HG03575 (cell line): ENCODE measurements around the gene TSHZ2.
"Not testable (repeated sequence)": the region's sequence is repeated elsewhere in the genome, so short reads cannot be mapped to it uniquely, and the experiment has no call there.

Experiments
- ATAC-seq: cut with Tn5 transposase; IDR thresholded peaks from one replicate; pipeline ENCODE4 v1.9.1; 2021; ENCODE audit not compliant: unreplicated experiment, insufficient number of reproducible peaks, low FRiP score; ENCODE audit errors: extremely low read depth

The TSHZ2 gene

GRCh38 chr20:53425481-53425880, 453.3 kb downstream of the TSHZ2 start:
- no peak for ATAC-seq

- no peak for ATAC-seq
These were observed 453.8 kb downstream of the TSHZ2 start for GRCh38 chr20:53425941-53426340.

GRCh38 chr20:53426766-53427312, 454.7 kb downstream of the TSHZ2 start:
- ATAC-seq = no peak

- ATAC-seq = no peak
These were observed 455.8 kb downstream of the TSHZ2 start for GRCh38 chr20:53427951-53428350.

GRCh38 chr20:53428588-53428987, 456.4 kb downstream of the TSHZ2 start:
- no peak for ATAC-seq

- no peak for ATAC-seq
These were observed 456.8 kb downstream of the TSHZ2 start for GRCh38 chr20:53428996-53429395.

GRCh38 chr20:53434662-53435061, 462.5 kb downstream of the TSHZ2 start:
- ATAC-seq = no peak

GRCh38 chr20:53436927-53437326, 464.8 kb downstream of the TSHZ2 start:
- not testable (repeated sequence) for ATAC-seq

GRCh38 chr20:53438368-53438767, 466.2 kb downstream of the TSHZ2 start:
- ATAC-seq = no peak

GRCh38 chr20:53439046-53439445, 466.9 kb downstream of the TSHZ2 start:
- ATAC-seq = no peak

- no peak for ATAC-seq
These were observed 467.5 kb downstream of the TSHZ2 start for GRCh38 chr20:53439616-53440015.

GRCh38 chr20:53444401-53445149, 472.4 kb downstream of the TSHZ2 start:
- ATAC-seq = no peak

- ATAC-seq = no peak
These were observed 473.2 kb downstream of the TSHZ2 start for GRCh38 chr20:53445321-53445731.

- no peak for ATAC-seq
These were observed 473.8 kb downstream of the TSHZ2 start for GRCh38 chr20:53445932-53446331.

GRCh38 chr20:53447316-53447715, 475.2 kb downstream of the TSHZ2 start:
- no peak for ATAC-seq

- no peak for ATAC-seq
These were observed 476.3 kb downstream of the TSHZ2 start for GRCh38 chr20:53448426-53448825.

GRCh38 chr20:53448875-53449274, 476.7 kb downstream of the TSHZ2 start:
- no peak for ATAC-seq

- no peak for ATAC-seq
These were observed 480.9 kb downstream of the TSHZ2 start for GRCh38 chr20:53453076-53453475.

- no peak for ATAC-seq
These were observed 482.6 kb downstream of the TSHZ2 start for GRCh38 chr20:53454675-53455276.
